Measurements from ENCODE around the gene MTA3. TPM values are rescaled to one million over a fixed set of nuclear protein-coding genes. Genes with fewer than 3 reads are reported as not detected.

Gene MTA3
- total RNA-seq, 1 donor from 2014 or later, result 25.8 TPM

DNA sequence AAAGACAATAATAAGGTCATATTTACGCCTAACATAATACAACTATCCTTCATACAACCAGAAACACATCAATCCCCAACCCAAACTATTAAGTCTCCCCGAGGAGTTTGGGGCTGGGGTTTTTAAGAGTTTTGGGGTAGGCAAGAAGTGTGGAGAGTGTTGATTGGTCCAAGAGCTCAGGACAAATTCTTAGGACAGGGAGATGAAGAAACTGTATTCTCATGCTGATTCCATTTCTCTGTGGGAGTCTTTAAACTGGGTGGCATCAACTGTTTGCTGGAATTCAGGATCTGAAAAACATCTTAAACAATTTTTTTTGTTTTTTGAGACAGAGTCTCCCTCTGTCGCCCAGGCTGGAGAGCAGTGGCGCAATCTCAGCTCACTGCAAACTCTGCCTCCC, 25.6 kb upstream of the MTA3 start:
- TF ChIP-seq, protein P1, sequence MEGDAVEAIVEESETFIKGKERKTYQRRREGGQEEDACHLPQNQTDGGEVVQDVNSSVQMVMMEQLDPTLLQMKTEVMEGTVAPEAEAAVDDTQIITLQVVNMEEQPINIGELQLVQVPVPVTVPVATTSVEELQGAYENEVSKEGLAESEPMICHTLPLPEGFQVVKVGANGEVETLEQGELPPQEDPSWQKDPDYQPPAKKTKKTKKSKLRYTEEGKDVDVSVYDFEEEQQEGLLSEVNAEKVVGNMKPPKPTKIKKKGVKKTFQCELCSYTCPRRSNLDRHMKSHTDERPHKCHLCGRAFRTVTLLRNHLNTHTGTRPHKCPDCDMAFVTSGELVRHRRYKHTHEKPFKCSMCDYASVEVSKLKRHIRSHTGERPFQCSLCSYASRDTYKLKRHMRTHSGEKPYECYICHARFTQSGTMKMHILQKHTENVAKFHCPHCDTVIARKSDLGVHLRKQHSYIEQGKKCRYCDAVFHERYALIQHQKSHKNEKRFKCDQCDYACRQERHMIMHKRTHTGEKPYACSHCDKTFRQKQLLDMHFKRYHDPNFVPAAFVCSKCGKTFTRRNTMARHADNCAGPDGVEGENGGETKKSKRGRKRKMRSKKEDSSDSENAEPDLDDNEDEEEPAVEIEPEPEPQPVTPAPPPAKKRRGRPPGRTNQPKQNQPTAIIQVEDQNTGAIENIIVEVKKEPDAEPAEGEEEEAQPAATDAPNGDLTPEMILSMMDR (IDR thresholded peaks at IDR 0.05; ENCODE audit: insufficient read depth, low read length, poor library complexity, severe bottlenecking), result no peak
- H3K4me3 ChIP-seq (ENCODE audit: low read depth, low read length), result no peak overlapping the region
- no peaks in the 10 kb centered on the region for H3K36me3 ChIP-seq (ENCODE audit: control insufficient read depth, insufficient read depth, low read length)
- no peaks in the 10 kb centered on the region for H3K27me3 ChIP-seq (ENCODE audit: control insufficient read depth, insufficient read depth, low read length)
- no peak for DNase-seq (ENCODE audit: low read depth)

DNA sequence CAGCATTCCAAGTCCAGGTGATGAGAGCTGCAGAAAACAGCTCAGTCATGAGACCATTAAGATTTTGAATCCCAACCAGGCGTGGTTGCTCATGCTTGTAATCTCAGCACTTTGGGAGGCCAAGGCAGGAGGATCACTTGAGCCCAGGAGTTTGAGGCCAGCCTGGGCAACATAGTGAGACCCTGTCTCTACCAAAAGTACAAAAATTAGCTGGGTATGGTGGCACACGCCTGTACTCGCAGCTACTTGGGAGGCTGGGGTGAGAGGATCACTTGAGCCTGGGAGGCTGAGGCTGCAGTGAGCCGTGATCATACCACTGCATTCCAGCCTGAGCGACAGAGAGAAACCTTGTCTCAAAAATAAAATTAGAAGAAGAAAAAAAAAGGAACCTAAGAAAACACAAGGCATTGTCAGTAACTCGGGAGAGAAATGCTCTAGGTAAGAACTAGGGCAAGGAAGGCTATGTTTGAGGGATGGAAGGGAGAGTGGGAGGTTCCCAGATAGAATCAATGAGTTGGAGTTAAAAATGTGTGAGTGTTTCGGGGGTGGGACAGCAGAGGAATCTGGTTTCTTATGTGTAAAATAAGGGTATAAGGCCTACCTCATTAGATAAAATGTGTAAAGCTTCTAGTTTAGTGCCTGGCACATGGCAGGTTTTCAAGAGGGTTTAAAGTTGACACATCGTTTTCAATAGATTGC, 23.3 kb upstream of the MTA3 start:
- DNase-seq (ENCODE audit: low read depth), result no peak

DNA sequence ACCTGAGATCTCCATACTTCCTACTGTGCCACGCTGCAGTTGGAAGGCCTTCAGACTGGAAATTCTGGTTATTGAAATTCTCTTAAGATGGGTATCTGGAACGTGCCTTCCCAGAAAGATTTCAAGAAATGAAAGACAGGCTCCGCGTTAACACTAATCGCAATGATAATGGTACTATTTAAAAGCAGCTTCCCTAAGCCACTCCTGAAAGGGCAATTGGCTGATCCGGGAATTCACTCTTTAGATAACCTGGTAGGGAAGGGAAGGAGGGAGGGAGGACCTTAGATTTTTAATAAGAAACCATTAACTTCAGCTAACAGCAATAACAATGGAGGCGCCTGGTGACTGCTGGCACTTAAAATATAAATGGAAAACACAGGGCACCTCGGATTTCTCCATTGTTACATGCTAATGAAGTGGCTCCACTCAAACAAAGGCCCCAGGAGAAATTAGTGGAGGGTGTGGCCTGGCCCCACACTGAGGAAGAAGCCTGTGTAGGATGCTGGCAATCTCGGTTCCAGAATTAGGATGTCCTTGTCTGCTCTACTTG, 22.5 kb upstream of the MTA3 start:
- Histone ChIP-seq H3K36me3 (ENCODE audit: control insufficient read depth, insufficient read depth, low read length) (no peaks in the 10 kb centered on the region), H3K4me3 (ENCODE audit: low read depth, low read length) (no peak overlapping the region), H3K27me3 (ENCODE audit: control insufficient read depth, insufficient read depth, low read length) (no peaks in the 10 kb centered on the region)
- TF ChIP-seq, protein P1 (IDR thresholded peaks at IDR 0.05; ENCODE audit: insufficient read depth, low read length, poor library complexity, severe bottlenecking), result no peak
- no peak for DNase-seq (ENCODE audit: low read depth)

More for the DNA sequence above, 23.3 kb upstream of the MTA3 start:
- H3K27me3 ChIP-seq (ENCODE audit: control insufficient read depth, insufficient read depth, low read length), result no peaks in the 10 kb centered on the region
- TF ChIP-seq, protein P1 (IDR thresholded peaks at IDR 0.05; ENCODE audit: insufficient read depth, low read length, poor library complexity, severe bottlenecking), result no peak
- H3K4me3 ChIP-seq (ENCODE audit: low read depth, low read length), result no peak overlapping the region
- no peaks in the 10 kb centered on the region for H3K36me3 ChIP-seq (ENCODE audit: control insufficient read depth, insufficient read depth, low read length)

DNA sequence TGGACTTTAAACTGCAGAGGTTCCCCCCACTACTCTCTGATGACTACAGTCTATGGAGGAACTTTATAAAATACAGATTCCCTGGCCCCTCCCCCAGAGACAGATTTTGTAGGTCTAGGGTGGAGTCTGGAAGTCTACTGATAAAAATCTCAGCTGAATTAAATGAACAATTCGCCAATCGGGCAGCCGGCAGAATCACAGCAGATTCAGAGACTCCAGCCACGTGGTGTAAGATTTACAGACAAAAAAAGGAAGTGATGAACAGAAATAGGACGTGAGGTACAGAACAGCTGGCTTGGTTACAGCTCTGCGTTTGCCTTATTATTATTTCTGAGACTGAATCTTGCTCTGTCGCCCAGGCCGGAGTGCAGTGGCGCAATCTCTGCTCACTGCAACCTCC, 21.4 kb upstream of the MTA3 start:
- H3K27me3 ChIP-seq (ENCODE audit: control insufficient read depth, insufficient read depth, low read length), result no peaks in the 10 kb centered on the region
- no peaks in the 10 kb centered on the region for H3K36me3 ChIP-seq (ENCODE audit: control insufficient read depth, insufficient read depth, low read length)
- no peak for DNase-seq (ENCODE audit: low read depth)
- TF ChIP-seq, protein P1 (IDR thresholded peaks at IDR 0.05; ENCODE audit: insufficient read depth, low read length, poor library complexity, severe bottlenecking), result no peak
- no peak overlapping the region for H3K4me3 ChIP-seq (ENCODE audit: low read depth, low read length)

DNA sequence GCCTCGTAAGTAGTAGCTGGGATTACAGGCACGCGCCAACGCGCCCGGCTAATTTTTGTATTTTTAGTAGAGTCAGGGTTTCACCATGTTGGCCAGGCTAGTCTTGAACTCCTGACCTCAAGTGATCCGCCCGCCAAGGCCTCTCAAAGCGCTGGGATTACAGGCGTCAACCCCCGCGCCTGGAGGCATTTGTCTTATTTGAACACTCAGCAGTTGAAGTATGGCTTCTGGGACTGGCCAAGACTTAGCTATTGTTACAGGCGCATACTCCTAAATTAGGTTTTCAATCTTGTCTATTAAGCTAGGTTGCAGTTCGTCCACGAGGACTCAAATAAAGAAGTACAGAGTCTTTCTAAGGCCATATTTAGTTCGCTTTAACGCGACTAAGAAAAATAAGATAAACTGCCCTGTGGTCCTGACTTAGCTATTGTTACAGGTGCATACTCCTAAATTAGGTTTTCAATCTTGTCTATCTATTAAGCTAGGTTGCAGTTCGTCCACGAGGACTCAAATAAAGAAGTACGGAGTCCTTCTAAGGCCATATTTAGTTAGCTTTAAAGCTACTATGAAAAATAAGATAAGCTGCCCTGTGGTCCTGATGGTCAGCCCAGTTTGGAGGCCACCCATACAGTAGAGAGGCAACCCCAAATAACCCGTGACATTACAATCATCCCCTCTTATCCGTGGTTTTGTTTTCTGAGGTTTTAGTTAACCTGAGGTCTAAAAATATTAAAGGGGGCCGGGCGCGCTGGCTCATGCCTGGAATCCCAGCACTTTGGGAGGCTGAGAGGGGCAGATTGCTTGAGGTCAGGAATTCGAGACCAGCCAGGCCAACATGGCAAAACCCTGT, 20.8 kb upstream of the MTA3 start:
- H3K4me3 ChIP-seq (ENCODE audit: low read depth, low read length), result no peak overlapping the region
- no peak for DNase-seq (ENCODE audit: low read depth)
- TF ChIP-seq, protein P1 (IDR thresholded peaks at IDR 0.05; ENCODE audit: insufficient read depth, low read length, poor library complexity, severe bottlenecking), result no peak
- no peaks in the 10 kb centered on the region for H3K27me3 ChIP-seq (ENCODE audit: control insufficient read depth, insufficient read depth, low read length)
- H3K36me3 ChIP-seq (ENCODE audit: control insufficient read depth, insufficient read depth, low read length), result no peaks in the 10 kb centered on the region

All from kidney epithelial cell (primary cell).